Ectodermal cell (in vitro differentiated cells): Measurements from ENCODE around the gene STARD8.

Experiments
- H3K27ac ChIP-seq: 2 replicates; pipeline ENCODE4 v1.7.0; 2013; ENCODE audit warnings: mild to moderate bottlenecking, low read depth, low read length; ENCODE audit not compliant: insufficient read depth, poor library complexity, severe bottlenecking
- H3K27me3 ChIP-seq: 2 replicates; pipeline ENCODE4 v1.7.0; 2013; ENCODE audit warnings: mild to moderate bottlenecking, low read length; ENCODE audit not compliant: insufficient read depth, control insufficient read depth, poor library complexity, severe bottlenecking
- H3K36me3 ChIP-seq: one replicate; pipeline ENCODE4 v1.7.0; 2013; ENCODE audit warnings: low read length; ENCODE audit not compliant: control insufficient read depth, insufficient read depth
- H3K4me1 ChIP-seq: one replicate; pipeline ENCODE4 v1.7.0; 2013; ENCODE audit warnings: low read length; ENCODE audit not compliant: control insufficient read depth, insufficient read depth
- H3K4me3 ChIP-seq: 2 replicates; pipeline ENCODE4 v1.7.0; 2013; ENCODE audit warnings: low read depth, low read length, control low read depth; ENCODE audit not compliant: insufficient read depth
- H3K9me3 ChIP-seq: 2 replicates; pipeline ENCODE4 v1.7.0; 2013; ENCODE audit warnings: mild to moderate bottlenecking, low read length, moderate library complexity; ENCODE audit not compliant: control insufficient read depth
- WGBS, 2 experiments: methylation state at CpG; one replicate each; pipeline ENCODE4 v1.1.7; 2013; ENCODE audit warnings: missing lambda C conversion rate in 2 of 2; 5-methylcytosine and 5-hydroxymethylcytosine counted together

Gene STARD8

DNA sequence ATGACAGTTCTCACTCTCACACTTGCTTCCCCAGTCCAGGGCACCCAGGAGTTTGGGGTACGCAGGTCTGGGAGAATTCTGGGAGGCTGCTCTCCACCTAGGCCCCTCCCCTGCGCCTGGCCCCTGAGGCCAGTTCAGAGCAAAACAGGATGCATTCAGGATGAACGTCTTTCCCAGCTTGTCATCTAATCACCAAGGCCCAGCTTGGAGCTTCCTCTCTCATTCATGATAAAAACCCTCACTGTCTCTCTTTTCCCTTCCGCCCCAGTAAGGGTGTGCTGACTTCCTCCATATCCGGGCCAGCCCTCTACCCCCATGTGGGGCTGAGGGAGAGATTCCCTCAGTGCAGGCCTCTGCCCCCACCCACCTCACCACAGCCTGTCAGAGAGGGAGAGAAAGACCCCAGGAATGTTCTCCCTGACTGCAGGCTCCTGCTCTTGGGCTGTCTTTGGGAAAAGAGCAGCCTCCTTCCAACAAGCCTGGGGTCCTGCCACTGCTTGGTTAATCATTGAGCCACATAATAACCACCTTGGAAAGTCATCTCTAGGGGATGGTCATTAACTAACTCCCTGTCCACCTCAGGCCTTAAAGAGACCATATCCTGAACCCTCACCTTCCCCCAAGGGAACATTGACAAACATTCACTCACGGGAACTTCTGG lies 50.1 kb downstream of the STARD8 start:
- WGBS, 2 experiments = 80 to 81% methylated on average over 4 to 6 of the region's 6 CpGs
- no peaks in the 10 kb centered on the region for H3K36me3 ChIP-seq
- H3K4me1 ChIP-seq = peaks cover 6% of the 10 kb centered on the region
- no peak overlapping the region for H3K4me3 ChIP-seq
- H3K27me3 ChIP-seq = peaks cover 13% of the 10 kb centered on the region
- no peak overlapping the region for H3K27ac ChIP-seq
- no peaks in the 10 kb centered on the region for H3K9me3 ChIP-seq

DNA sequence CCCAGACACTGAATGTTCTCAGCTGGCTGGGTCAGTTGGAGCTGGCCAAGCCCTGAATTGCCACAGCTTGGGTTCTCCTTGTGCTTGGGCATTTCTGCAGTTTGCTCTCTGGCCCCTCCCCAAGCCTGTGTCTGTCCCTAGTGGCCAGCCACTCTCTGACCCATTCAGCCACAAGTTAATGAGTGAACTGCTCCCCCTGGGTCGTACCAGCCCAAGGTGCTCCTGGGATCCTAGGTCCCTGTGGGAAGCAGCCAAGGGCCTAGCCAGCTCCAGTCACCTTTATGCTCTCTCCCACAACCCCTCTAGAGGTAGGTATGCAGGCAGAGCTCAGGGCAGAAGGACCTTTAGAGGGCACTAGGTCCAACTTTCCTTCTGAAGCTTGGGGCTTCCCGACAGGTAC lies 51.5 kb downstream of the STARD8 start:
- 85 to 87% methylated on average over 2 of the region's 2 CpGs for WGBS, 2 experiments
- H3K27me3 ChIP-seq = peaks cover 10% of the 10 kb centered on the region
- no peaks in the 10 kb centered on the region for H3K9me3 ChIP-seq
- peaks cover 6% of the 10 kb centered on the region for H3K4me1 ChIP-seq
- H3K4me3 ChIP-seq = no peak overlapping the region
- no peak overlapping the region for H3K27ac ChIP-seq
- no peaks in the 10 kb centered on the region for H3K36me3 ChIP-seq

- H3K4me1 ChIP-seq = peaks cover 6% of the 10 kb centered on the region
Measured at GRCh38 chrX:68699960-68700746, 52.7 kb downstream of the STARD8 start.

GRCh38 chrX:68703369-68703768 lies 55.9 kb downstream of the STARD8 start:
- H3K9me3 ChIP-seq = no peaks in the 10 kb centered on the region
- WGBS, 2 experiments = 59 to 62% methylated on average over 4 to 5 of the region's 5 CpGs
- no peaks in the 10 kb centered on the region for H3K4me1 ChIP-seq
- no peaks in the 10 kb centered on the region for H3K27me3 ChIP-seq
- H3K27ac ChIP-seq = no peak overlapping the region
- H3K4me3 ChIP-seq = no peak overlapping the region
- no peaks in the 10 kb centered on the region for H3K36me3 ChIP-seq

More at GRCh38 chrX:68699960-68700746, 52.7 kb downstream of the STARD8 start:
- WGBS, 2 experiments = 86 to 96% methylated on average over 7 of the region's 7 CpGs
- Histone ChIP-seq H3K27me3 (no peaks in the 10 kb centered on the region), H3K9me3 (no peaks in the 10 kb centered on the region), H3K36me3 (no peaks in the 10 kb centered on the region), H3K27ac (no peak overlapping the region), H3K4me3 (no peak overlapping the region)

GRCh38 chrX:68703846-68704245 lies 56.4 kb downstream of the STARD8 start:
- H3K27ac ChIP-seq = no peak overlapping the region
- no peaks in the 10 kb centered on the region for H3K36me3 ChIP-seq
- H3K4me1 ChIP-seq = peaks cover 4% of the 10 kb centered on the region
- no peaks in the 10 kb centered on the region for H3K9me3 ChIP-seq
- no peaks in the 10 kb centered on the region for H3K27me3 ChIP-seq
- 93 to 97% methylated on average over 3 of the region's 3 CpGs for WGBS, 2 experiments
- no peak overlapping the region for H3K4me3 ChIP-seq

DNA sequence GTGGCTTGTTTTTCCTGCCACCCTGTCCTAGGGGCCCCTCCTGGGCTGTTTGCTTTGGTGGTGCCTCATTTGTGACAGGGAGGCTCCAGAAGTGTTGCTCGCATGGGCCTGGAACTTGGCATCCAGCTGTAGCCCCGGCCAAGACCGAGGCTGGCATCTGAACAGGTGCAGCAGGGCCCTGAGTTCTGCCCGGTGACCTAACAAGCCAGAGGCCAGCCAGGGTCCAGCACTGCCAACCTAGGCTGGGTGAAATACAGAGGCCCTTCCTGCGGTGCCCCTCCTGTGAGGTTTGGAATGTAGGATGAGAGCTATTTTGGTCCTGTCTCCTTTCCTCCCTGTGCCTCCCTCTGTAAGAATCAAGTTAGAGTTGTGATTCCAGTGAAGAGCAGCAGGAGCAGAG lies 58.5 kb downstream of the STARD8 start:
- no peaks in the 10 kb centered on the region for H3K36me3 ChIP-seq
- no peak overlapping the region for H3K4me3 ChIP-seq
- 95 to 96% methylated on average over 5 of the region's 5 CpGs for WGBS, 2 experiments
- no peak overlapping the region for H3K27ac ChIP-seq
- no peaks in the 10 kb centered on the region for H3K9me3 ChIP-seq
- H3K4me1 ChIP-seq = peaks cover 6% of the 10 kb centered on the region
- H3K27me3 ChIP-seq = no peaks in the 10 kb centered on the region

DNA sequence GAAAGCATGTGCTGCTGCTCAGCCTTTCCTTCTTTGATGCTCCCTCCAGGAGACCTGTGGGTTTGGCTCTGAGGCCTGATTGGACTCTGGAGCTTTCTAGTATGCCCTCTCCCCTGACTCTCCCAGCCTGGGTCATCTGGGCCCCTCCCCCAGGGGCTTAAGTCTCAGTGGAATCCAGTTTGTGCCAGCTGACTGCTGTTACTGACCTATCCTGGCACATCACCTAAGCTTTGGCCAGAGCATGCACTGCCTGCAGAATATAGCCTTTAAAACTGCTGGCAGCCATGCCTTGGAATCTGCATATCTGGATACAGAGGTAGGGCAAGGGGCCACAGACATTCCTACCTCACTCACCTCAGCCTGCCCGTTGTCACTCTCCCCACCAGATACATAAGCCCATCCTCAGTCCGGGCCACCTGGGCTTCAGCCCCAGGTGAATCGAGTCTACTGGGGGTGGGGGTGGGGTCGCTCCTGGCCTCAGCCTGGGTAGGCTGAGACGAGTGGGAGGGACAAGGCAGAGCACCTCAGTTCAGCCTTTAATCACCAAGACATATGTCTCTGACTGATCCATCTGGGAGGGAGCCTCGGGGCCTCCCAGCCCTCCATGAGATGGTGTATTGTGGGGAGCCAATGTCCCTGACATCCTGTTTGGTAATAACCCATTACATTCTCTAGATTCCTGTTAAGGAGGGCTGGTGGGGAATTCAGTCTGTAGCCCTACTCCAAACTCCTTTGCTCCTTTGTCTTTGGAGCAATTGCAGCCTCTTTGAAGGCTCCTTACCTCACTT lies 61.2 kb downstream of the STARD8 start:
- no peaks in the 10 kb centered on the region for H3K9me3 ChIP-seq
- peaks cover 7% of the 10 kb centered on the region for H3K4me1 ChIP-seq
- WGBS, 2 experiments = 35 to 55% methylated on average over 3 to 4 of the region's 6 CpGs
- H3K4me3 ChIP-seq = no peak overlapping the region
- peak overlapping the region; percentile 55 for H3K27ac ChIP-seq
- no peaks in the 10 kb centered on the region for H3K27me3 ChIP-seq
- no peaks in the 10 kb centered on the region for H3K36me3 ChIP-seq

DNA sequence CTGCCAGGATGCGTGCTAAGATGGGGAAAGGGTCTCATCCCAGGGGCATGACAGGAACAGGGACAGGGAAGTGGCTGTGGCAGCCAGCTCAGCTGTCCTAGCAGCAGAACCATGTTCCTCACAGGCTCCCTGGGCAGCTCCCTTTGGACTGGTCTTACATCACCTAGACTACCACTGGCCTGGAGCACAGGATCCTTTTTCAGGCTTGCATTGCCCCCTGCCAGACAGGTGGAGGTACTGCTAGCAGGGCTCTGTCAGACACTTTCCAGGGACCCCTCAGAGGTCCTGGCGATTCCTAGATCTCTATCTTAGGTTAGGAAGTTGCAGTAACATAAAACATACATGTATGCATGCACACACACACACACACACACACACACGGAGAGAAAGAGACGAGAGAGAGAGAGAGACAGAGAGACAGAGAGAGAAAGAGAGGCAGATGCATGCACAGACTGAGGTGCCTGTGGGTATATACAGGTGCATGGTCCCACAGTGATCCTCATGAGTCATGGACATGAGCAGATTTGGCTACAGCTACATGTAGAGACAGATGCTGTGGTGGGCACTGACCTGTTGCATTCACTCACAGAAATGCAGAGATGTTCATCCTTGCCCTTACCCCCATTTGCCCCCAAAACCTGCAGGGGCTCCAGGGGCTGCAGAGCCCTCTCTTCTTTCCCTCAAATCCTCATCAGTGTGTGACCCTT lies 63.6 kb downstream of the STARD8 start:
- H3K4me3 ChIP-seq = no peak overlapping the region

DNA sequence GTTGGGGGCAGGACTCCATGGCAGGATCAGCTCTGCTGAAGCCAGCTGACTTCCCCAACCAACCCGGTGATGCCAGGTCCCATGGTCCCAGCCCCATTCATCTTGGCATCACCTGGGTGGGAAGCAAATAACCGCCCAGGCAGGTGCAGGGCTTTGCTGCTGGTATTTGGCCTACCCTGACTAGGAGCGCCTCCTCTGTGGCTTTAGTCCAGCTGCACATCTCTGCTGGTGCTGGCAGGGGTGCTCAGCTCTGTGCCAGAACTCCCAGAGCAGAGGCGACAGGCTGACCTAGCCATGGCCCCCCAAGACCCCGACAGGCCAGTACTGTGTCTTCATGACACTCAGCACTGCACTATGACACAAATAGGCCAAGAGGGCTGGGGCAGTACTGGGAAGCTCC lies 64.4 kb downstream of the STARD8 start:
- H3K36me3 ChIP-seq = no peaks in the 10 kb centered on the region
- peaks cover 11% of the 10 kb centered on the region for H3K4me1 ChIP-seq
- no peak overlapping the region for H3K4me3 ChIP-seq
- H3K27me3 ChIP-seq = no peaks in the 10 kb centered on the region
- H3K9me3 ChIP-seq = no peaks in the 10 kb centered on the region
- no peak overlapping the region for H3K27ac ChIP-seq
- WGBS, 2 experiments = 89 to 91% methylated on average over 5 of the region's 5 CpGs

More for the DNA sequence above, 63.6 kb downstream of the STARD8 start:
- Histone ChIP-seq H3K27ac (no peak overlapping the region), H3K4me1 (peaks cover 11% of the 10 kb centered on the region), H3K9me3 (no peaks in the 10 kb centered on the region), H3K36me3 (no peaks in the 10 kb centered on the region), H3K27me3 (no peaks in the 10 kb centered on the region)
- WGBS, 2 experiments = 31 to 54% methylated on average over 3 of the region's 4 CpGs
